Measurements from ENCODE around the gene VIM.

The VIM gene

DNA sequence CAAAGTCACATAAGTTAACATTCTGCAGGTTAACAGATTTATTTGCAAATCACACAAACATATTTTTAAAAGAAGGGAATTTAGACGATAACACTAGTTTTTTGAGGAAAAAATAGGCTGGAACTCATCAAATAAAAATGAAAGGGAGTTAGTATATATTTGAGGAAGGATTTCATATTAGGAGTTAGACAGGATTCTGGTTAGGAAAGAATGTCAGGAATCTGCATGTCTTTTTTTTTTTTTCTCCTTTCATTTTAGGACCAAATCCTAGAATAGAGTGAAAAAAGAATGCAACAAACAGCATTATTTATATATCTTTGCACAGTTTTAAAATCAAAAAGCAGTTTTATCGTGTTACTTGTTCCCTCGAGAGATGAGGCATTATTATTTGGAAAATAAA lies 17.7 kb upstream of the VIM start:
- DNase-seq, result no peak

DNA sequence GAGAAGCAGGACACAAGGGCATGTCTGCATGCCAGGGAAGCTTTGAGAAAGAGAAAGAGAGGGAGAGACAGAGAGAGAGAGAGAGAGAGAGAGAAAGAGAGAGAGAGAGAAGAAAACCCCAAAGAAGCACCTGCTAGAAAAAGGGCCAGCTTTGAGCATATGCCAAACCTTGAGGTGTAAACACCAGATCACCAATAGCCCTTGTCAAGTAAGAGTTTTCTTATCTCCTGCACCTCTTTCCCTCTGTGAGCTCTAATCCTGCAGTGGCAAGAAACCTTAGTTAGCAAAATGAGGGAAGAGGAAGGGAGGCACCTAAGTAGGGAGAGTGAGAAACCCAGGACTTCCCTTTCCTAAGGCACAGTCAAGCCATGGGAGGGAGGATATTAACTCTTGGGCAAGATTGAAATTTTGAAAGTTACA lies 15.2 kb upstream of the VIM start:
- DNase-seq, result no peak

DNA sequence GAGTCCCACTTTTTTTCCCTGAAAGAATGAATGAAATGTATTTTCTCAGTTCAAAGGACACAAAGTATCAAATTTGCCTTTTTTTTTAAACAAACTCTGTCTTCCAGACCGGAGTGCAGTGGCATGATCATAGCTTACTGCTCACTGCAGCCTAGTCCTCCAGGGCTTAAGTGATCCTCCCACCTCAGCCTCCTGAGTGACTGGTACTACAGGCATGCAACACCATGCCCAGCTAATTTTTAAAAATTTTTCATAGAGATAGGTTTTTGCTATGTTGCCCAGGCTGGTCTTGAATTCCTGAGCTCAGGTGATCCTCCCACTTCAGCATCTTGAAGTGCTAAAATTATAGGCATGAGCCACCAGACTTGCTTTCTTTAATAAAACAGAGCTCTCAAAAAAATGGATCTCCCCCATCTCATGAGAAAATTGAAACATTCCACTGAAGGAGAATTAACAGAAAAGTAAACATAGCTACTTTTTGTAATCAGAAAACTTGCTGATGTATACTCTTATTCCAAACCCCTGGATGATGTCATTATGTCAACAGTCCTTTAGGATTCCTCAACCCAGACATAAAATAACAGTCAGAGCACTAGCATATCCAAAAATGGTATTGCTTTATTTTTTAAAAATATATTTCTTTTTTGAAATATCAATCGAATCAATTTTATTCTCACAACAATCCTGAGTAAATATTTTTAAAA lies 14.2 kb upstream of the VIM start:
- no peak for DNase-seq

DNA sequence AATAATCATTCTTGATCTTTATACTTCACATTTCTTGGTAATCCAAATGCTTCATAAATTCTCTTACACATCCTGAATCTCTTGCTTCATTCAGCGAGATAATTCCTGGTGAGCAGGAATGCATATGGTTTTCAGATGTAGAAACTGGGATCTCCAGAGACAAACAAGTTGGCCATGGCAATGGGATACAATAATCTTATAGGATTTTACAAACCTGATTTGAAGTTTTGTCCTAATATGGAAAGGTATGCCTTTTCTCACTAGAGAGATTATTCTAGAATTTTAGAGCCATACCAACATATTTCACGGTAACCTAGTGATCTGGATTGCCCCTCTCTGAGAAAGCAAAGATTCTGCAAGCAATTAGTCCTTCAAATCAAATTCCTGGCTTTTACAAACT lies 13.5 kb upstream of the VIM start:
- no peak for DNase-seq

DNA sequence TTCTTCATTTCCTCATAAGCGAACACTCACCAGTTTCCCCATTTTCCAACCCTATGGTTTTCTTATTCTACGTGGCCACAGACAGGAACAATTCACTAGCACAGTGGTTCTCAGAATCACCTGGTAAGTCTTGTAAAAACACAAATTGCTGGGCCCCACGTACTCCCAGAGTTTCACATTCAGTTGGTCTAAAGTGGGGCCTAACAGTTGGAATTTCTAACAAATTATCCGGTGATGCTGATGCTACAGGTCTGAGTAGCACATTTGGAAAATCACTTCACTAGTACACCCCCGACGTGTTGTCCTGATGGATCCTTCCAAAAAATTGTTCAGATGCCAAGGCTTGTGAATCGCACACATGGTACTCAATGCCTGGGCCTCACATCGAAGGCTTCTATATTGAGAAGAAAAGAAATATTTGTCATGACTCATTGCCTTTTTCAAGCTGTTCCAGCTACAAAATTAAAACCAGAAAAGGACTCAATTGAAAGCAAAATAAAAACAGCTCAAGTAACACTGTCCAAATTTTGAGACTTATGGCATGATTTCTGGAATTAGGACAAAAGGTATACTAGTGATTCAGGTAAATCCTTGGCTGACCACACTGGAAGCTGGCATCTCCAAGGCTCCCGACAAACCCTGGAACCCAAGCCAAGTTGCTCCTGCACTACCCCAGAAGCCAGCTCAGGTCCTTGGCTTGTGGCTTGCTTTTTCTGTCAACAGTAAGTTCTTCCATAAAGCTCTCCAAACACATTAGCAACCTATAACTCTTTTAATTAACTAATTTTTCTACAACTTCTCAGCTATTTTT lies 12.9 kb upstream of the VIM start:
- no peak for DNase-seq

DNA sequence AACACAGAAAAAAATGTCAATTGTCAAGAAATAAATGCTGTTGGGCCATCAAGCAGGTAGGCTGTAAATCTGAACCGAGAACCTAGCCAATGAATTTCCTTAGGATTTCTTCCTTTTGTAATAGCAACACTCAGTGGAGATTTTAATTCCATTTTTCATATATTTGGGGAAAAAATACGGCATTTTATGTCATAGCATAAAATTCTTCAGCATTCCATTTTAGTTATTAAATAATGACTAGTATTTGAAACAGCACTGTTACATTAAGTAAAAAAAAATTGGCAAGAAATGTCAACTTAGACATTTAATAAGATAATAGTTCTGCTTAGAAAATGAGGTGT lies 12.3 kb upstream of the VIM start:
- no peak for DNase-seq

DNA sequence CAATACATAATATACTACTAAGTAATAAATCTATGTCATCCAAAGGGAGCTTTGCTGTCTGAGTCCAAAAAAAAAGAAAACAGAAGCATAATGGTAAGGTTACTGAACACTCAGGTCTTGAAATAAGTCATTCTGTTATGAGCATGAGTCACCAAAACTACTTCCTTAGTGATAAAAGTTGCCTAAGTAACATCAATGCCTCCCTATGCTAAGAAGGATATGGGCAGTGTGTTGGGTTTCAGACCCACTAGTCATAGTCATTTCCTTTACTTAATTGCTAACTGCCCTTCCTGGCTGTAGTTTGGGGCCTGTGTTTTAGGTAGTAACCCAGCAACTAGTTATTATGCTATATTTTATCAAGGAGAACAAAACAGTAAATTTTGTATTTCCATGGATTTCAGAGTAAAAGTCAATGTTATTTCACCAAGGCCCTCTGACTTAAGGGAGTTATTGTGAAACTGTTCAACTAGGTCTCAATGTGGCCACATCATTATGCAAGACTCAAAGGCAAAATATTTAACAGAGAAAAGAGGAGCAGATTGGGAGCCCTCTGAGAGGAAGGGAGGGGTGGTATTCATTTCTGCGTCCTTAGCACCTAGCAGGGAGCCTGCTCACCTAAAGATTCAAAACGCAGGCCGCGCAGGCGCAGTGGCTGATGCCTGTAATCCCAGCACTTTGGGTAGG lies 11.7 kb upstream of the VIM start:
- no peak for DNase-seq

DNA sequence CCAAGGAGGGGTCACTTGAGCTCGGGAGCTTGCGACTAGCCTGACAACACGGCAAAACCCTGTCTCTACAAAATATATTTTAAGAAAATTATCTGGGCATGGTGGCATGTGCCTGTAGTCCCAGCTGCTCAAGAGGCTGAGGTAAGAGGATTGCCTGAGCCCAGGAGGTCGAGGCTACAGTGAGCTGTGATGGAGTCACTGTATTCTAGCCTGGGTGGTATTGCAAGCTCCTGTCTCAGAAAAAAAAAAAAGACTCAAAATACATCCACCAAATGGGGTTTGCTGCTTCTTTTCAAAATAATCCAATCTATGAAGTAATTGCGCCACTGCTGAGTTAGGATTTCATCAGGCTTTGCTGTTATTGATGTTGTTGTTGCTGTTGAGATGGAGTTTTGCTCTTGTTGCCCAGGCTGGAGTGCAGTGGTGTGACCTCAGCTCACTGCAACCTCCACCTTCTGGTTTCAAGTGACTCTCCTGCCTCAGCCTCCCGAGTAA lies 11.1 kb upstream of the VIM start:
- no peak for DNase-seq

DNA sequence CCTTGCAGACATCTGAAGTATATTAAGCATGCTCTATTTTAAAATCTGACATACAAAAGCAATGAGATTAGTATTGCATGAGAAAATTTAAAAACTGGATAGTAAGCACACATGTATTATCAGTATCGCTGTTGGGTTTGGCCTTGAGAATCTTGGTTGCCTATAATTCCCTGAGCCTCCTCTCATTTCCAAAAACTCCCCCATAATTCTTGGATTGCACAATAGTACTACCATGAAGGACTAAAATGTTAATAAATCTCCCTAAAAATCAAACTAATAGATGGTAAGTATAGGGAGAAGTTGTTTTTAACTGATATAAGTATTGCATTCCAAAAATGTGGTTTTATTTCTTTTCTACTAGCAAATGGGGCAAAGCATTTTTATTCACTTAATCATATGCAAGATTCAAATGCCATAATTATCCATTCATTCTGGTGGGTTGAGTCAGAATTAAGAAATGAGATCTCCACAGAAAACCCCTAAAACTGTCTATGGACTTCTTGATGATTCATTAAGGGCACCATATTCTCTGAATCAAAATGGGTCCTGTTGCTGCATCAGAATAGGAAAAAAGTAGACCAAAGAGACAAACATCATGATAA lies 10.3 kb upstream of the VIM start:
- no peak for DNase-seq

DNA sequence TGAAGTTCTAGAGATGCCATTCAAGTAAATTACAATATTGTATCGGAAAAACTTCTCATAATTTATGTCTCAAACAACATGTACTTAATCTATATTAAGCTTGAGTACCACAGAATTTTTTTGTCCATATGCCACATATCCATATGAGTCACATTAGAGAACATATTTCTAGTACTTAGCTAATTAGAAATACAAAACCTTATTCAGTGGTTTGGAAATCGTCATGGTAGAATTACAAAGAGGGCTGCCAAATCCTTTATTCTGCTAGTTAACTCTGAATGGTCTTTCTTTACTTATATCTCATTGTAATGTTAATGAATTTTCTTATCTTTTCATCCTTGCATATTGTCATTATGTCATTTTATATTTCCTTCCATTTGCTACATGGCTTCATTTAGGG lies 9.0 kb upstream of the VIM start:
- no peak for DNase-seq

DNA sequence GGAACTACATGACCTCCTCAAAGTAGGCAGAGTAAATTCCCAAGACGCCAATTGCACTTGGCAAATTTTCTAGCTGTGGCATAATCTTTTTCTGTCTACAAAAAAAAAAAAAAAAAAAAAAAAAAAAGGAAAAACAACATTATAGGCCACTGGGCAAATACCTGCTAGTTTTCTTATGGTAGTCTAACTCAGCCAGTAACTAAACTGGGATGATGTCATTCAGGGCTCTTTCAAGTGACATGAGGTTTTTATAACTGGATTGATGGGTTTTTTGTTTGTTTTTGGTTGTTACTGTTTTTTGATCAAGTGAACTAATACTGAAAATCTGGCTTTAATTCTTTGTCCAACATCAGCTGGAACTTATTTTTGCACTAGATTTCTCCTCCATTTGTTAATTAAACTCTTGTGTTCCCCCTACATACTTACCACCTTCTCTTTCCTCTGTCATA lies 7.4 kb upstream of the VIM start:
- no peak for DNase-seq

DNA sequence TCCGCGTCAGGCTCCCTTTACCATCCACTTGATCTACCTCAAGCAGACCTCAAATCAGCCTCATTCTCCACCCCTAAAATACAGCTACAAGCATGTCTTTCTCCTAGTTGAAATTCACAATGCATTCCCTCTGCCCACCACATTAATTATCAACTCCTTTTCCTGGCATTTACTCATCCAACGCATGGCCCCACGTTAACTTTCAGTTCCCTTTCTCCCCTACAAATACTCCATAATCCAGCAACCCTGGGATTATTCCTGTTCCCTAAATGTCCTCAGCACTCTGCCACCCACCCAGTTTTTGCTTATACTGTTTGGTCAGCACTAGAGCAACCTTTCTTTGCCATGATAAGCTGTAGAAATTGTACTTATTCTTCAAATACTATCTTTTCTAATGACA lies 5.7 kb upstream of the VIM start:
- no peak for DNase-seq

DNA sequence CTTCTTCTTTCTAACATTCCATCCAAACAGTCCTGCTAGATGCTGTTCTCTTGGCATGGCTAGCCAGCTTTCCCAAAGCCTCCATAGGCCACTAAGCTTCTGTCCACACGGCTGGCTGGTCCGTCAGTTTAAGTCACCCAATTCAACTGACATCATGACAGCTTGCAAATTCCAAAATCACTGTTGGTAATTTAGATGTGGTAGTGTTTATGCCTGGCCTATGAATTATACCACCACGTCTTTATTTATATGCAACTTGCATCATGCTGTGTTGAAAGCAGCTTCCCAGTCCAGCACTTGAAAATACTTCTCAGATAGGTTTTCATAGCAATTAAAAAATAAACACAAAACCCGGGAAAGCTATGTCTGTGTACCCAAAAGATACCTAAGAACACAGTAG lies 2.2 kb upstream of the VIM start:
- DNase-seq, result no peak

DNA sequence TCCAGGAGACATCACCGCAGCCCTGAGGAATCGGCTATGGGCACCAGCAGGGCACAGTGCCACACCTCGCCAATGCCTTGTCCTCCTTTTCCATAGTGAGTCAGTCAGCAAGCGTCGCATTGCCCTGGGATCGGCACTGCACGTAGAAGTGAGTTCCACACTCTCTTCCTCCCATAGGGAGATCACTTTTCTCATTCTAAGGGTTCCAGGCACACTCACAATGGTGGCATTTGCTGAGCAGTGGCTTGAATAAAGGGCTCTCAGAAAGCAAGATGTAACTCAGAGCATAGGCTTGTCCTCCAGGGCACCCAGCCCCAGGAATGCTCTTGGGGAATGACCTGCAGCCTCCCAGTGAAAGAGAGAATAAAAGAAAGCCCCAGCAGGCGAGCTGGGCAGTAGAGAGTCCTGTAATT lies 1.1 kb upstream of the VIM start:
- DNase-seq, result no peak

DNA sequence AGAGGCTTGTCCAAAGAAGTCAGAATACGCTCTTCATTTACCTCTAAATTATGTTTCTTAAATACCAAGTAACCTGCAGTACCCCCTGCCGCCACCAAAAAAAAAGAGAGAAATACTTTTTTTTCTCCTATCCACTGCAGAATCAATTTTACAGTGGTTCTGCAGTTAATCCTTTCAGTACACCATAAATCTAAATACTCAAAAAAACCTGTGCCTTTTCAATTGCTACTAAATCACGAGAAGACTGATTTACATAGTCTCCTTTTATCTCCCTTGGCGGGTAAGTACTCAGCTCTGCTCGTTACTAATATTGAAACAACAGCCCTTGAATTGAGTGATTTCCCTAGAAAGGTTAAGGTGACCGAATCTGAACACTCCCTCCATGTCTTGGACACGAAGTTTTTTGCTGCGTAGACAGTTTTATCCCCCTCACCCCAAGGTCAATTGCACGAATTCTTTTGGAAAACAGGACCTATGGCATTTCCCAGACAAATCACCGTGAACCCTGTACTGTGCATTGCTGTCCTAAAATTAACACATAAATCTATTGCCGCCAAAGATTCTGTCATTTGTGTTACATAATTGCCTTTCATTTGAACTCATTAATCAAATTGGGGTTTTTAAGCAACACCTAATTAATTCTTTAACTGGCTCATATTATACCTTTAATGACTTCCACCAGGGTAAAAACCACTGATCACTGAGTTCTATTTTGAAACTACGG lies 512 bp upstream of the VIM start:
- no peak for DNase-seq

DNA sequence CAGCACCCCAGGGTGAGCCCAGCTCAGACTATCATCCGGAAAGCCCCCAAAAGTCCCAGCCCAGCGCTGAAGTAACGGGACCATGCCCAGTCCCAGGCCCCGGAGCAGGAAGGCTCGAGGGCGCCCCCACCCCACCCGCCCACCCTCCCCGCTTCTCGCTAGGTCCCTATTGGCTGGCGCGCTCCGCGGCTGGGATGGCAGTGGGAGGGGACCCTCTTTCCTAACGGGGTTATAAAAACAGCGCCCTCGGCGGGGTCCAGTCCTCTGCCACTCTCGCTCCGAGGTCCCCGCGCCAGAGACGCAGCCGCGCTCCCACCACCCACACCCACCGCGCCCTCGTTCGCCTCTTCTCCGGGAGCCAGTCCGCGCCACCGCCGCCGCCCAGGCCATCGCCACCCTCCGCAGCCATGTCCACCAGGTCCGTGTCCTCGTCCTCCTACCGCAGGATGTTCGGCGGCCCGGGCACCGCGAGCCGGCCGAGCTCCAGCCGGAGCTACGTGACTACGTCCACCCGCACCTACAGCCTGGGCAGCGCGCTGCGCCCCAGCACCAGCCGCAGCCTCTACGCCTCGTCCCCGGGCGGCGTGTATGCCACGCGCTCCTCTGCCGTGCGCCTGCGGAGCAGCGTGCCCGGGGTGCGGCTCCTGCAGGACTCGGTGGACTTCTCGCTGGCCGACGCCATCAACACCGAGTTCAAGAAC lies 1.1 kb downstream of the VIM start:
- DNase-seq, result peak; percentile 91

DNA sequence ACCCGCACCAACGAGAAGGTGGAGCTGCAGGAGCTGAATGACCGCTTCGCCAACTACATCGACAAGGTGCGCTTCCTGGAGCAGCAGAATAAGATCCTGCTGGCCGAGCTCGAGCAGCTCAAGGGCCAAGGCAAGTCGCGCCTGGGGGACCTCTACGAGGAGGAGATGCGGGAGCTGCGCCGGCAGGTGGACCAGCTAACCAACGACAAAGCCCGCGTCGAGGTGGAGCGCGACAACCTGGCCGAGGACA lies 1.6 kb downstream of the VIM start:
- no peak for DNase-seq

DNA sequence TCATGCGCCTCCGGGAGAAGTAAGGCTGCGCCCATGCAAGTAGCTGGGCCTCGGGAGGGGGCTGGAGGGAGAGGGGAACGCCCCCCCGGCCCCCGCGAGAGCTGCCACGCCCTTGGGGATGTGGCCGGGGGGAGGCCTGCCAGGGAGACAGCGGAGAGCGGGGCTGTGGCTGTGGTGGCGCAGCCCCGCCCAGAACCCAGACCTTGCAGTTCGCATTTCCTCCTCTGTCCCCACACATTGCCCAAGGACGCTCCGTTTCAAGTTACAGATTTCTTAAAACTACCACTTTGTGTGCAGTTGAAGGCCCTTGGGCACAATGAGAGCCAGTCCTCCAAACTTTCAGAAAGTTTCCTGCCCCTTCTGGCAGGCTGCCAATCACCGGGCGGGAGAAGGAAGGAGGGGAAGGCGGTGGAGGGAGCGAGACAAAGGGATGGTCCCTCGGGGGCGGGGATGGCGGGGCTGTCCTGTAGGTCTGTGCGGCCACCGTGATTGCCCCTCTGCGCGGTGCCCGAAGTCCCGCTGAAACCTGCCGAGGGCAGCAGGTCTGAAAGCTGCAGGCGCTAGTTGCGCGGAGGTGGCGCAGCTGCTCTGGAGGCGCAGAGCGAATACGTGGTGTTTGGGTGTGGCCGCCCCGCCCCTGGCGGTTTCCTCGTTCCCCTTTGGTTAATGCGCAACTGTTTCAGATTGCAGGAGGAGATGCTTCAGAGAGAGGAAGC lies 2.1 kb downstream of the VIM start:
- DNase-seq, result peak; percentile 90

DNA sequence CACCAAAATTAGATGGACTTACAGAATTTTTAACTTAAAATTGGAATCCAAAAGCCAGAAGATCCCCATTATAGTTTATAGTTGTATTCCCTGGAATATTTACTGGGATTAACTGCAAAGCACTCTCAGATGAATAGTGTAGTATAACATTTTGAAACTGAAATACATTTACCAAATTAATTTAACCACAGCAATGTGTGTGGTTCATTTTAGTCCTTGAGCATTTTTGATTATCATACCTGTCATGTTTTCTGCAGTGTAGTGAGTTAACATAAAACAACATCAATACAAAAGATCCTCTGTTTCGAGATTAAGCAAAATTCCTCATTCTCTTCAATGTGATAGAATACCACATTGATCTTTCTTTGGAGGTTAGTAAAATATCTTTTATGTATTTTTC lies 3.7 kb downstream of the VIM start:
- DNase-seq, result no peak

DNA sequence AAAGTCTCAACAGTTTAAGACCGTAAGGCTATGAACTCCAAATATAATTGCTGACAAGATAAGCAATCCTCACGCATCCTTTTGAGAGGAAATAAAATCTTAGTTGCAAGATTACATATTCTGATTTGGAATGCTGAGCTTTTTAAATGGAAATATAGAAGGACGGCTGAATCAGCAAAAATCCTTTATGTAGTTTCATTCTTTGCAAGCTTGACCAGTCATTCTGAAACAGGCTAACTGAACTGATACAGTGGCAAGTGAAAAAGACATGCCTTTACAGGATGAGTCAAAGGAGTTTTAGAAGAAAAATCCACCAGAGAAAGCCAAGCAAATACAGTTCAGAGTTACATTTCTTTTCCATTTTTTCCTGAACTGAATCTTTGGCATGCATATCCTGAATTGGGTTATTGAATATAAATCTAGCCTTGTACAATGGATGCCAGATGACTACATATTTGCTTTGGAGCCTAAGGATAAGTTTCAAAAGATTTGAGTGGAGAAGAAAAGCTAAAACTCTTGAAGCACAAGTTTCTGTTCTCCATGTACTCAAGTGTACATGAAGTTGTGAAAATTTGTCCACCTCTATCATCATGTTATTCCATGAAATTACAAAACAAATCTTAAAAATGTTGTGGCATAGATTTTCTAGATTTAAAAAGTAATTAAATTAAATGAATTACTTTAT lies 4.4 kb downstream of the VIM start:
- DNase-seq, result no peak

All from activated T-cell treated with anti-CD3 and anti-CD28 coated beads, Interleukin-2, amount 50 U/mL, for 1 hour (primary cell).